ENCODE data around the gene GLYATL1. TPM values are rescaled to one million over a fixed set of nuclear protein-coding genes. Genes with fewer than 3 reads are reported as not detected.

The GLYATL1 gene
- total and polyA plus RNA-seq, 2 of the 8 experiments (the other 6 are each of a cell fraction or from before 2014, with no cell fraction given) = 8.6 to 10.7 TPM

DNA sequence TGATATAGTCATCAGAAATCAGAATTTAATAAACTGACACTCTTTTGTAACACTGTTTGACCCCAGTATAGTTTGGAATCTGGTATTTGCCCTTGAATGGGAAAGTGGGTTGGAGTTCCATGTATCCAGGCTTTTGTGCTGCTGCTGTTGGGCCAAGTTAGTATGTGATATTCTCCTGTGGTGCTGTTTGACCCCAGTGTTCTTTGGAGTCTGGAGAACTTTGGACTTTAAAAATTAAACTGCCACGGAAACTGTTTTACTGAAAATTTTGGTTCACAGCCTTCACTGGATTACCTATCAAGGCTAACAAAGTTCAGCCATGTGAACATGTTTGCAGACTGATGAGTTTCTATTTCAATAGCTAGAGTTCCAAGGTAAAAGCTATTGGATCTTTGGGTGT lies 740 bp downstream of the GLYATL1 start (continued):
- TF ChIP-seq, protein P1, sequence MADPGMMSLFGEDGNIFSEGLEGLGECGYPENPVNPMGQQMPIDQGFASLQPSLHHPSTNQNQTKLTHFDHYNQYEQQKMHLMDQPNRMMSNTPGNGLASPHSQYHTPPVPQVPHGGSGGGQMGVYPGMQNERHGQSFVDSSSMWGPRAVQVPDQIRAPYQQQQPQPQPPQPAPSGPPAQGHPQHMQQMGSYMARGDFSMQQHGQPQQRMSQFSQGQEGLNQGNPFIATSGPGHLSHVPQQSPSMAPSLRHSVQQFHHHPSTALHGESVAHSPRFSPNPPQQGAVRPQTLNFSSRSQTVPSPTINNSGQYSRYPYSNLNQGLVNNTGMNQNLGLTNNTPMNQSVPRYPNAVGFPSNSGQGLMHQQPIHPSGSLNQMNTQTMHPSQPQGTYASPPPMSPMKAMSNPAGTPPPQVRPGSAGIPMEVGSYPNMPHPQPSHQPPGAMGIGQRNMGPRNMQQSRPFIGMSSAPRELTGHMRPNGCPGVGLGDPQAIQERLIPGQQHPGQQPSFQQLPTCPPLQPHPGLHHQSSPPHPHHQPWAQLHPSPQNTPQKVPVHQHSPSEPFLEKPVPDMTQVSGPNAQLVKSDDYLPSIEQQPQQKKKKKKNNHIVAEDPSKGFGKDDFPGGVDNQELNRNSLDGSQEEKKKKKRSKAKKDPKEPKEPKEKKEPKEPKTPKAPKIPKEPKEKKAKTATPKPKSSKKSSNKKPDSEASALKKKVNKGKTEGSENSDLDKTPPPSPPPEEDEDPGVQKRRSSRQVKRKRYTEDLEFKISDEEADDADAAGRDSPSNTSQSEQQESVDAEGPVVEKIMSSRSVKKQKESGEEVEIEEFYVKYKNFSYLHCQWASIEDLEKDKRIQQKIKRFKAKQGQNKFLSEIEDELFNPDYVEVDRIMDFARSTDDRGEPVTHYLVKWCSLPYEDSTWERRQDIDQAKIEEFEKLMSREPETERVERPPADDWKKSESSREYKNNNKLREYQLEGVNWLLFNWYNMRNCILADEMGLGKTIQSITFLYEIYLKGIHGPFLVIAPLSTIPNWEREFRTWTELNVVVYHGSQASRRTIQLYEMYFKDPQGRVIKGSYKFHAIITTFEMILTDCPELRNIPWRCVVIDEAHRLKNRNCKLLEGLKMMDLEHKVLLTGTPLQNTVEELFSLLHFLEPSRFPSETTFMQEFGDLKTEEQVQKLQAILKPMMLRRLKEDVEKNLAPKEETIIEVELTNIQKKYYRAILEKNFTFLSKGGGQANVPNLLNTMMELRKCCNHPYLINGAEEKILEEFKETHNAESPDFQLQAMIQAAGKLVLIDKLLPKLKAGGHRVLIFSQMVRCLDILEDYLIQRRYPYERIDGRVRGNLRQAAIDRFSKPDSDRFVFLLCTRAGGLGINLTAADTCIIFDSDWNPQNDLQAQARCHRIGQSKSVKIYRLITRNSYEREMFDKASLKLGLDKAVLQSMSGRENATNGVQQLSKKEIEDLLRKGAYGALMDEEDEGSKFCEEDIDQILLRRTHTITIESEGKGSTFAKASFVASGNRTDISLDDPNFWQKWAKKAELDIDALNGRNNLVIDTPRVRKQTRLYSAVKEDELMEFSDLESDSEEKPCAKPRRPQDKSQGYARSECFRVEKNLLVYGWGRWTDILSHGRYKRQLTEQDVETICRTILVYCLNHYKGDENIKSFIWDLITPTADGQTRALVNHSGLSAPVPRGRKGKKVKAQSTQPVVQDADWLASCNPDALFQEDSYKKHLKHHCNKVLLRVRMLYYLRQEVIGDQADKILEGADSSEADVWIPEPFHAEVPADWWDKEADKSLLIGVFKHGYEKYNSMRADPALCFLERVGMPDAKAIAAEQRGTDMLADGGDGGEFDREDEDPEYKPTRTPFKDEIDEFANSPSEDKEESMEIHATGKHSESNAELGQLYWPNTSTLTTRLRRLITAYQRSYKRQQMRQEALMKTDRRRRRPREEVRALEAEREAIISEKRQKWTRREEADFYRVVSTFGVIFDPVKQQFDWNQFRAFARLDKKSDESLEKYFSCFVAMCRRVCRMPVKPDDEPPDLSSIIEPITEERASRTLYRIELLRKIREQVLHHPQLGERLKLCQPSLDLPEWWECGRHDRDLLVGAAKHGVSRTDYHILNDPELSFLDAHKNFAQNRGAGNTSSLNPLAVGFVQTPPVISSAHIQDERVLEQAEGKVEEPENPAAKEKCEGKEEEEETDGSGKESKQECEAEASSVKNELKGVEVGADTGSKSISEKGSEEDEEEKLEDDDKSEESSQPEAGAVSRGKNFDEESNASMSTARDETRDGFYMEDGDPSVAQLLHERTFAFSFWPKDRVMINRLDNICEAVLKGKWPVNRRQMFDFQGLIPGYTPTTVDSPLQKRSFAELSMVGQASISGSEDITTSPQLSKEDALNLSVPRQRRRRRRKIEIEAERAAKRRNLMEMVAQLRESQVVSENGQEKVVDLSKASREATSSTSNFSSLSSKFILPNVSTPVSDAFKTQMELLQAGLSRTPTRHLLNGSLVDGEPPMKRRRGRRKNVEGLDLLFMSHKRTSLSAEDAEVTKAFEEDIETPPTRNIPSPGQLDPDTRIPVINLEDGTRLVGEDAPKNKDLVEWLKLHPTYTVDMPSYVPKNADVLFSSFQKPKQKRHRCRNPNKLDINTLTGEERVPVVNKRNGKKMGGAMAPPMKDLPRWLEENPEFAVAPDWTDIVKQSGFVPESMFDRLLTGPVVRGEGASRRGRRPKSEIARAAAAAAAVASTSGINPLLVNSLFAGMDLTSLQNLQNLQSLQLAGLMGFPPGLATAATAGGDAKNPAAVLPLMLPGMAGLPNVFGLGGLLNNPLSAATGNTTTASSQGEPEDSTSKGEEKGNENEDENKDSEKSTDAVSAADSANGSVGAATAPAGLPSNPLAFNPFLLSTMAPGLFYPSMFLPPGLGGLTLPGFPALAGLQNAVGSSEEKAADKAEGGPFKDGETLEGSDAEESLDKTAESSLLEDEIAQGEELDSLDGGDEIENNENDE (IDR thresholded peaks at IDR 0.05; ENCODE audit: insufficient replicate concordance, low read length) = no peak
- TF ChIP-seq TAF7 (optimal IDR thresholded peaks at IDR 0.05; ENCODE audit: borderline replicate concordance, low read depth, low read length) = no peak
- TF ChIP-seq ZNF274 (IDR thresholded peaks at IDR 0.05; ENCODE audit: borderline replicate concordance, extremely low read depth, low read length) = no peak
- TF ChIP-seq SP2 (IDR thresholded peaks at IDR 0.05; ENCODE audit: low read length) = no peak
- no peak for TF ChIP-seq SUZ12 (IDR thresholded peaks at IDR 0.05; ENCODE audit: low read length)
- no peak for TF ChIP-seq GABPA (IDR thresholded peaks at IDR 0.05; ENCODE audit: borderline replicate concordance, insufficient read depth, low read length)
